Measurements from ENCODE around the gene DNAJC17. TPM values are rescaled to one million over a fixed set of nuclear protein-coding genes. Genes with fewer than 3 reads are reported as not detected.

Gene DNAJC17
- total RNA-seq, 2 experiments from 2014 or later: 24.2 to 39.9 TPM

- Histone ChIP-seq H3K4me2 (ENCODE audit: low read length) (peak overlapping the region; percentile 67), H3K36me3 (ENCODE audit: insufficient read depth, low read length) (no peaks in the 10 kb centered on the region), H3K79me2 (ENCODE audit: insufficient read depth, low read depth, low read length) (no peaks in the 10 kb centered on the region), H2AFZ (ENCODE audit: low read length) (no peak overlapping the region; the same call in 1 of the 2 replicates), H3K4me1 (ENCODE audit: insufficient read depth, low read length, poor library complexity, severe bottlenecking) (peaks cover 25% of the 10 kb centered on the region), H3K9me2 (ENCODE audit: insufficient read depth, low read length) (no peaks in the 10 kb centered on the region), H3K9me3 (ENCODE audit: low read length) (no peaks in the 10 kb centered on the region), H4K20me1 (ENCODE audit: insufficient read depth, low read length) (no peaks in the 10 kb centered on the region), H3K4me3 (ENCODE audit: low read depth, low read length, poor library complexity, severe bottlenecking) (peak overlapping the region; percentile 27), H3K27ac (ENCODE audit: low read depth, low read length, poor library complexity, severe bottlenecking) (no peak overlapping the region)
- no peak for DNase-seq (ENCODE audit: low spot score)
- POLR2A ChIA-PET: interaction anchor here (0.6 kb wide), 1 partner anchor 103 kb away, joined by 6 read pairs; no protein-coding TSS in a partner anchor
- no TSS peak for BruUV-seq (replicated peaks)
- TF ChIP-seq EZH2phosphoT487 (IDR thresholded peaks at IDR 0.05; ENCODE audit: borderline replicate concordance, low read depth, low read length) (no peak), CTCF (conservative IDR thresholded peaks at IDR 0.05; ENCODE audit: low read length) (no peak)
- intact Hi-C loops (cut with micrococcal nuclease; ENCODE audit: unreplicated experiment): no loop called here
- CTCF ChIA-PET (ENCODE audit: unreplicated experiment): interaction anchor here (1.3 kb wide), 1 partner anchor 15 kb away, joined by 3 read pairs; no protein-coding TSS in a partner anchor
Observed at GRCh38 chr15:40843261-40843884, 36.1 kb upstream of the DNAJC17 start.

GRCh38 chr15:40841741-40842140 lies 34.5 kb upstream of the DNAJC17 start:
- no peak overlapping the region for H3K4me3 ChIP-seq (ENCODE audit: low read depth, low read length, poor library complexity, severe bottlenecking)
- BruUV-seq (replicated peaks): no TSS peak
- H4K20me1 ChIP-seq (ENCODE audit: insufficient read depth, low read length): no peaks in the 10 kb centered on the region
- no peaks in the 10 kb centered on the region for H3K79me2 ChIP-seq (ENCODE audit: insufficient read depth, low read depth, low read length)
- no peak overlapping the region for H3K4me2 ChIP-seq (ENCODE audit: low read length)
- ChIA-PET POLR2A (no interaction called here), CTCF (ENCODE audit: unreplicated experiment) (no interaction called here)
- no peaks in the 10 kb centered on the region for H3K36me3 ChIP-seq (ENCODE audit: insufficient read depth, low read length)
- no peak overlapping the region for H2AFZ ChIP-seq (ENCODE audit: low read length)
- TF ChIP-seq CTCF (conservative IDR thresholded peaks at IDR 0.05; ENCODE audit: low read length): no peak
- no peak for TF ChIP-seq EZH2phosphoT487 (IDR thresholded peaks at IDR 0.05; ENCODE audit: borderline replicate concordance, low read depth, low read length)
- intact Hi-C loops (cut with micrococcal nuclease; ENCODE audit: unreplicated experiment): no loop called here
- H3K4me1 ChIP-seq (ENCODE audit: insufficient read depth, low read length, poor library complexity, severe bottlenecking): peaks cover 12% of the 10 kb centered on the region
- no peaks in the 10 kb centered on the region for H3K9me3 ChIP-seq (ENCODE audit: low read length)
- DNase-seq (ENCODE audit: low spot score): no peak
- H3K27ac ChIP-seq (ENCODE audit: low read depth, low read length, poor library complexity, severe bottlenecking): no peak overlapping the region
- no peaks in the 10 kb centered on the region for H3K9me2 ChIP-seq (ENCODE audit: insufficient read depth, low read length)

GRCh38 chr15:40838756-40839155 lies 31.5 kb upstream of the DNAJC17 start:
- Histone ChIP-seq H3K4me2 (ENCODE audit: low read length) (no peak overlapping the region), H2AFZ (ENCODE audit: low read length) (no peak overlapping the region), H4K20me1 (ENCODE audit: insufficient read depth, low read length) (no peaks in the 10 kb centered on the region), H3K4me3 (ENCODE audit: low read depth, low read length, poor library complexity, severe bottlenecking) (no peak overlapping the region), H3K9me3 (ENCODE audit: low read length) (no peaks in the 10 kb centered on the region), H3K79me2 (ENCODE audit: insufficient read depth, low read depth, low read length) (no peaks in the 10 kb centered on the region), H3K36me3 (ENCODE audit: insufficient read depth, low read length) (no peaks in the 10 kb centered on the region), H3K27ac (ENCODE audit: low read depth, low read length, poor library complexity, severe bottlenecking) (no peak overlapping the region), H3K9me2 (ENCODE audit: insufficient read depth, low read length) (no peaks in the 10 kb centered on the region), H3K4me1 (ENCODE audit: insufficient read depth, low read length, poor library complexity, severe bottlenecking) (no peaks in the 10 kb centered on the region)
- no TSS peak for BruUV-seq (replicated peaks)
- no peak for DNase-seq (ENCODE audit: low spot score)
- CTCF ChIA-PET (ENCODE audit: unreplicated experiment): no interaction called here
- TF ChIP-seq CTCF (conservative IDR thresholded peaks at IDR 0.05; ENCODE audit: low read length) (no peak), EZH2phosphoT487 (IDR thresholded peaks at IDR 0.05; ENCODE audit: borderline replicate concordance, low read depth, low read length) (no peak)
- POLR2A ChIA-PET: no interaction called here
- intact Hi-C loops (cut with micrococcal nuclease; ENCODE audit: unreplicated experiment): no loop called here

Data from OCI-LY7 (cell line).